ENCODE measurements around the gene FOLR1.

The FOLR1 gene

DNA sequence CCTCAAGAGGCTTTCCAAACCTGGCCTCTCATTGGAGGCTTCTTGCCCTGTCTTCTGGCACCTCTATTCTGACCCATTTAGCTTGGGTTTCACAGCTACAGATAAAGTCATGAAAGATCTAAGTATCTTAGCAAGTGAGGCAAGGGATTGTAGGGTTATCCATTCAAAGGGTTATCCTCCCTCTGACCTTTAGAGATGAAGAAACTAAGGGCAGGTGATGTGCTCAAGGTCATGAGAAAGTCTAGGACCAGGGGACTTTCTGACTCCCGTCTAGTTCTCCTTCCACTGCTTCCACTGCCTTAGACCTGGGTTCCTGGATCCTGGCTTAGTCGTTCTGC is 44.8 kb downstream of the FOLR1 start:
- no peak for DNase-seq

DNA sequence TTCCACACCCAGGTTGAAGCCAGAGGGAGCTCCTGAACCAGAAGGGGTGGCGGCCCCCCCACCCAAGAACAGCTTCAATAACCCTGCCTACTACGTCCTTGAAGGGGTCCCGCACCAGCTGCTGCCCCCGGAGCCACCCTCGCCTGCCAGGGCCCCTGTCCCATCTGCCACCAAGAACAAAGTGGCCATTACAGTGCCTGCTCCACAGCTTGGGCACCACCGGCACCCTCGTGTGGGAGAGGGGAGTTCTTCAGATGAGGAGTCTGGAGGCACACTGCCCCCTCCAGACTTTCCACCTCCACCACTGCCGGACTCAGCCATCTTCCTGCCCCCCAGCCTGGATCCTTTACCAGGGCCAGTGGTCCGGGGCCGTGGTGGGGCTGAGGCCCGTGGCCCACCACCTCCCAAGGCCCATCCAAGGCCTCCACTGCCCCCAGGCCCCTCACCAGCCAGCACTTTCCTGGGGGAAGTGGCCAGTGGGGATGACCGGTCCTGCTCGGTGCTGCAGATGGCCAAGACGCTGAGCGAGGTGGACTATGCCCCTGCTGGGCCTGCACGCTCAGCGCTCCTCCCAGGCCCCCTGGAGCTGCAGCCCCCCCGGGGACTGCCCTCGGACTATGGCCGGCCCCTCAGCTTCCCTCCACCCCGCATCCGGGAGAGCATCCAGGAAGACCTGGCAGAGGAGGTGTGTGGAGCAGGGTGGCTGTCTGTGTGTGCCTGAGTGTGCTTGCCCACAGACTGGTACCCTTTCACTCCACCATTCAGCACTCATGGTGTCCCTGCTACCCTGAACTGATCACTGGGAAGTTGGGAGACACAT is 45.4 kb downstream of the FOLR1 start:
- no peak for DNase-seq

DNA sequence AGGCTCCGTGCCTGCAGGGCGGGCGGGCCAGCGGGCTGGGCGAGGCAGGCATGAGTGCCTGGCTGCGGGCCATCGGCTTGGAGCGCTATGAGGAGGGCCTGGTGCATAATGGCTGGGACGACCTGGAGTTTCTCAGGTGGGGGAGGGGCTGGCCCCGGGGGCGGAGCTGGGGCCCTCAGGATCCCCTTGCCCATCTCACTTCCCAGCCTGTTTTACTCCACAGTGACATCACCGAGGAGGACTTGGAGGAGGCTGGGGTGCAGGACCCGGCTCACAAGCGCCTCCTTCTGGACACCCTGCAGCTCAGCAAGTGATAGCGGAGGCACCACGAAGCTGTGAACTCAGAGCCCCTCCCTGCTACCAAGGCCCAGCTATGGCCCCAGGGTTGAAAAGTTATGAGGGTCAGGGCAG is 46.1 kb downstream of the FOLR1 start:
- no peak for DNase-seq

DNA sequence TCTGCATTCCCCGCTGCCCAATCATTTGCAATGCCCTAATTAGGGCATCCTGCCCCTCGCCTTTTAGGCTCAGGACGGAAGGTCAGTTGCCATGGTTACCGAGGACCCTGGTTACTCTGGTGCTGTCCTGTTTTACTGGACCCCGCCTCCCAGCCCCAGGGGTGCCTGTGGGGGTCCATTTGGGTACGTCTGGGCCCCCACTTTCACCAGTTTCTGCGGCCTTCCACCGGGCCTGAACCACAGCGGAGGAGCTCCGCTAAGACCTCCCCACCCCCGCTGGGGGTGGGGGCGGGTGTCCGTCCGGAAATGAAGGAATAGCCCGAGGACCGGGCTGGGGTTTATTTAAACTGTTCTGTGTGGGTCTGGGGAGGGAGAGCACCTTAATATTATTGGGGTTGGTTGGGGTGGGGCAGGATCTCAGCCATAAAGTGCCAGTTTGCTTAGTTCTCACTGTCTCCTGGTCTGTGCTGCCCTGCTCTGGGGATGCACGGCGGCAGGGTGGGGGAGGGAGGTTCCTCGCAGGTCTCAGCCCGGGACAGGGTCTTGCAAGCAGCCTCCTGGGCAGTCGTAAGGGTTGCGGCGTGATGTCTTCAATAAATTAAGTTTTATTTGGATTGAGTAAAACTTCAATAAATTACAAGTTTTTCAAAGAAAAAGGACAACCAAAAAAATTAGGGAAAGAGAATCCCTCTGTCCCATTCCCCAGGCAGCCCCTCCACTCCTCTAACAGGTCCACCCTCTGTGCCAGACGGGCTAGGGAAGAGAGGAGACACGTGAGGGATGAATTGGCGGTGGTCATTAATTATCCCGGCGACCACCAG is 46.8 kb downstream of the FOLR1 start:
- DNase-seq: no peak

DNA sequence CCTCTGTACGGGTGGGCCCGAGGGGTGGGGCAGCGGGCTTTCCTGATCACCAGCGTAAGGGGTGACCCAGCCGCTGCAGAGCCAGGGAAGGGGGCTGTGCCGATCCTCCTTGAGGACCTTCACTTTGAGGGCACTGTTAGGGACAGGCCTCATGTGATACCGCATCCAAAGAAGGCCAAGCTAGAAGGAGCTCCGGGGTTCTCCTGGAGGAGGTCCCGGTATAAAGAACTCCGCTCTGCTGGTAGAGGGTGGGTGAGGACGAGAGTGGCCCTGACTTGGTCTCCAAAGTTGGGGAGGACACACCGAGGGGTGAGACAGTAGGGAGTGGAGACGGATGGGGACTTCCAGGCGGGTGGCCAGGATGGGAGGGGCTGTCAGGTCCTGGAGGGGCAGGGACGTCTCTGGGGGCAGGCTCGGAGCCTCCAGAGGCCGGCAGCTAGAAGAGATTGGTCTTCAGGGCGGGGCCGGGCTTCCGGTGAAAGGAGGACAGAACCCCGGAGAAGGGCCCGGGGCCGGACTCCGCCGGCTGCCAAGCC is 47.4 kb downstream of the FOLR1 start:
- DNase-seq: no peak

DNA sequence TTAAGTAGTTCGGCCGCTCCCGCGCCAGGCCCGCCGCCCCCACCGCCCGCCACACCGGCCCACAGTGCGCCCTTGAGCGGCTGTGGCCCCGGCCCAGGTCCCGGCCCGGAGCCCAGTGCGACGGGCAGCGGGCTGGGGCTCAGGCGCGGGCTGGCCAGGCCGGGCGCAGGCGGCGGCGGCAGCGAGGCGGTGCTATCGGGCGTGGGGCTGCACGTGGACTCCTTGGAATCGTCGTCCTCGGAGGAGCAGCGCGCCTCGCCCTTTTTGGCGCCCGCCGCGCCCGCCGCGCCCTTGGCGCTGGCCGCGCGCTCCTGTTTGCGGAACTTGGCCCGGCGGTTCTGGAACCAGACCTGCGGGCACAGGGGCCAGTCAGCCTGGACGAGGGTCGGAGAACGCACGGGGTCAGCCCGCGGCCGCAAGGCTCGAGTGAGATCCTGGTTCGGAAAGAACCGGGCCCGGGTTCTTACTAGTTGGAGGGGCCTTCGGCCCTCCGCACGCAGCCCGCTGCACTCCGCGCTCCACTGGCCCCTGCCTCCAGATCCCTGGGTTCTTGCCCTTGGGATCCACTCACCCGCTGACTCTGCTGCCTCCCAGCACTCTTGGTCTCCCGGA is 48.0 kb downstream of the FOLR1 start:
- DNase-seq: no peak

DNA sequence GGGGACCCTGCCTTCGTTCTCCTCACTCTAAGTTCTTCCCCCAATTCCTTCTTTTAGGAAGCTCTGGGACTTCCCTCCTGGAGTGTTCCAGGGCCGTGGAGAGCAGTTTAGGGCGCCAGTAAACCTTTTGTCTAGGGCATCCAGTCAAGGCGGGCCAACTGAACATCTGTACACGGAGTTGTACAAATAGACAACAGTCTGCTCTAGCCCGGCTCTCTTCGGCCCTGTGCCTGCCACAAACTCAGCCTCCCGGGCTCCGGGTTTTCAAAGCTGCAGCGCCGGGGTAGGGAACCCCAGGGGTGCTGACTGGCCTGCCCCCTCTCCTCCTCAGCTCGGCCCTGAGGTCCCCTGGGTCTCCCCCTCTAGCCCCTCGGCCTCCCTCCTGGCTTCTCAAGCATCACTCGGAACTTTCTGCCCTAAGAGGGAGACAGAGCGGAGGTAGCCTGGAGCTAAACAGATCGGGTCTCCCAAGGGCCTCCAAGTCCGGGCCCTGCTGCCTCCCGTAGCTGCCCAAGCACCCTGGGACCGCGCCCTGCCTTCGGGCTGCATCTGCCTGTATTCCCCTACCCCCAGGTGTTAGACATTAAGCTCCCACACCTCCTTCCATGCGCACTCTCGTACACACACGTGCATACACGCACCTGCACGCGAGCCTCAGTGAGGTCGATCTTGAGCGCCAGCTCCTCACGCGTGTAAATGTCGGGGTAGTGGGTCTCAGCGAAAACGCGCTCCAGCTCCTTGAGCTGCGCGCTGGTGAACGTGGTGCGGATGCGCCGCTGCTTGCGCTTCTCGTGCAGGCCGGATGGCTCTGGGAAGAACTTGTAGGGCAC is 48.7 kb downstream of the FOLR1 start:
- no peak for DNase-seq

DNA sequence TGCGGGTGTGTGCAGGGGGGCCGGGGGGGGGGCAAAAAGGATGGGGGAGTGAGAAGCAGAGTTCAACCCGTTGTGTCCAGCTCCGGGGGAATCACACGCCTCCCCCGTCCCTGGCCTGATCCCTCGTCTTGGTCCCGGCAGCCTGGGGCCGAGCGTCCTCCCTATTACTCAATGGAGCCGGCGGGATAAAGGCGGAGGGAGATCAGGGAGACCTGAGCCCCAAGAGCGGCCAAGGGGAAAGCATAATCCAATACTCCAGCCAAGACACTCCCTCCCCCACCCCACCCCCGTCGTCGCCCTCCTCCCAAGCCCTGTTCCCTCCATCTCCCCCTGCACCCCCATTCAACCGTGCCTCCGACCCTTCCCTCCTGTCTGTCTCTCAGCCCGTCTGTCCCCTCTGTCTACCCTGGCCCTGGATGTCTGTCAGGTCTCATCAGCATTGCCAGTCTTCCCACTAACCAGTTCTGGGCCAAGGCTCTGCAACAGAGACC is 49.4 kb downstream of the FOLR1 start:
- DNase-seq: no peak

DNA sequence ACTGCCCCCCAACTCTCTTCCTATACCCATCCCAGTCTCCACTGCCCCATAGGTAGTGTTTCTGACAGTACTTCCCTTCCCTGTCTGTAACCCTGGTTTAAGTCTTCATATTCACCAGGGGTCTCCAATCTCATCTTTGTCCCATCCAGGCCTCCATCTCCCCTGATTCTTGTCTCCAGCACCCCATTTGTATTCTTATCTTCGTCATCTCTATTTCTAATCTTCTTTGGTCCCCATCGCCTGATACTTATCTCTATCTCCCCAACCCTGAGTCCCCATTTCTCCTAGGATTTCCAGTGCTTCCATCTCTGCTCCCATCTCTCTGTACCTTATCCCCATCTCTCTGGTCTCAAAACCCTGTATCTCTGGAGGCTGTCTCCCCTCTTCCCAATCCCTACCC is 50.2 kb downstream of the FOLR1 start:
- DNase-seq: no peak

DNA sequence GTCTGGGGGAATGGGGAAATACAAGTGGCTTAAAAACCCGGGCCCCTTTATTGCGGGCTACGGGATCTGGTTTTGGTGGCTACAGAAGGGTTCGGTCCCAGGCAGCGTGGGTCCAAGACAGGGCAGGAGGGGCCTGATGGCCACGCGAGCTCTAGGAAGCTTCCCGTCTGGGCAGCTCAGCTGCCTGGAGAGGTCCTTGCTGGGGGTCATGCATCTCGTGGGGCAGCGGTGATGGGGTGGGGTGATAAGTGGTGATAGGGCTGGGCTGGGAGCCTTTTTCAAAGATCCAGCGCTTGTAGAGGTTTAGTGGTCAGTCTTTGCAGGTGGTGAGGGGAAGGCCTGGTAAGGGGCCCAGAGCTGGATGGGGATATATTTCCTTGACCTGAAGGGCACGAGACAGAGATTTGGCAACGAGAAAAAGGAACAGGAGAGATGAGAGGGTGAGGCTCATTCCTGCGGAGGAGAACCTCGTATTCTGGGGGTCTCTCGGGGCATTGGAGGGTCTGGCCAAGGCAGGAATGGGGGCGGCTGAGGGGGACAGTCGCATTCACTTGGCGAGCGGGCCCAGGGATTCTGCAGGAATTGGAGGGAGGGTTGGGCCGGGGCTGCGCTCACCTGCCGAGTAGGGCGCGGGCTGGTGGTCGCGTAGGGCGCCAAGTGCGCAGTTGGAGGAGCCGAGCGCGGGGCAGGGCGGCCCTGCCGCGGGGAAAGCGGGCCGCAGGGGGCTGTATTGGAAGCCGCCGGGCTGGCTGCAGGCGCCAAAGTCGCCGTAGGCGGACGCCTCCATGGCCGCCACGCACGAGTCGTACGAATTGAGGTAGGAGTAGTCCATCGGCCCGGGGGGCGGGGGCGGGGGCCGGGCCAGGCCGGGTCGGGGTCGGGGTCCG is 51.5 kb downstream of the FOLR1 start:
- DNase-seq: no peak

DNA sequence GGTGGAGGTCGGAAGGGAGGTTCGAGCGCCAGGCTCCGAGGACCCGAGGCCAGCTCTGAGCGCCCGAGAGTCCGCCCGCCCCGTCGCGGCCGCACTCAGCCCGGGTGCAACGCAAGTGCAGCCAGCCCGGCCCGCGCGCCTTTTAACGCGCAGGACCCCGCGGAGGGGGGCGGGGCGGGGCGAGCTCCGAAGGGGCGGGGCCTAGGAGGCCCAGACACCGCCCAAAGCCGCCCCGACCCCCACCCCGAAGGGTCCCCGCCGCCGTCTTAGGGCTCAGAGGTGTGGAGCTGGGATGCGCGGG is 52.1 kb downstream of the FOLR1 start, which contains the start of gene PHOX2A:
TSS of gene PHOX2A (minus strand) at position 117 of the 301 bp plus-strand sequence. CDS start 172 bp downstream, outside the sequence.
- DNase-seq: no peak

DNA sequence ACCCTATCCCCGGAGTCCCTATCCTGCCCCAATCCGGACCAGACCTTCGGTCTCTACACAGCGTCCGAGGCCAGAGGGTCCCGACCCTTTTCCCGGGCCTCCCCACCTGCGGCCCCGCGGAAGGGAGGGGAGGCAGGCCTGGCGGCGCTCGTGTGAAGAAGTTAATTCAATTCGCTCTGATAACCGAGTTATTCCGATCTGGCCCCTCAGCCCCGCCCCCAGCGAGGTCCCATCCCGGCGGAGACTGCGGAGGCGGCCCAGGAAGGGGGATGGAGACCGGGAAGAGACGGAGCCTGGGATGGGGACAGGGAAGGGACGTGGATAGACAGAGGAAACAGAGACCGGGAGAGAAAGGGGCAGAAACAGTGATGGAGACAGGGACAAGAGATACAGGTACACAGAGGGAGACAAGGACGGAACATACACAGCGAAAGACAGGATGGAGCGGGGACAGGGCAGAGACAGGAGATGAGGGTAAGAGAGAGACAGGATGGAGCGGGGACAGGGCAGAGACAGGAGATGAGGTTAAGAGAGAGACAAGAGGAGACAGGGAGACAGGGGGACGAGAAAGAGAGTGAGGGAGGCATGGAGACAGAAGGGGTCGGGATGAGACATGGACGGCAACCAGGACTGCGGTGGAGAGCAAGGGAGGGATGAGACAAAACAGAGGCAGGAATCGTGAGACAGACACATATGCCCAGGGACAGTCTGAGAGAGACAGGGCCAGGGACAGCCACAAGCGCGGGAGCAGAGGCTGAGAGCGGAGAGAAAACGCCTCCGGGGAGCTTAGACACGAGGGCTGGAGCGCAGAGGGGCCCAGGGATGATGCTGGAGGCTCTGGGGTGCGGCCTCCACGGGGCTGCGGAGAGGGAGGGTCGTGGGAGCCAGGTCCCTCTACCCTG is 52.7 kb downstream of the FOLR1 start:
- no peak for DNase-seq

DNA sequence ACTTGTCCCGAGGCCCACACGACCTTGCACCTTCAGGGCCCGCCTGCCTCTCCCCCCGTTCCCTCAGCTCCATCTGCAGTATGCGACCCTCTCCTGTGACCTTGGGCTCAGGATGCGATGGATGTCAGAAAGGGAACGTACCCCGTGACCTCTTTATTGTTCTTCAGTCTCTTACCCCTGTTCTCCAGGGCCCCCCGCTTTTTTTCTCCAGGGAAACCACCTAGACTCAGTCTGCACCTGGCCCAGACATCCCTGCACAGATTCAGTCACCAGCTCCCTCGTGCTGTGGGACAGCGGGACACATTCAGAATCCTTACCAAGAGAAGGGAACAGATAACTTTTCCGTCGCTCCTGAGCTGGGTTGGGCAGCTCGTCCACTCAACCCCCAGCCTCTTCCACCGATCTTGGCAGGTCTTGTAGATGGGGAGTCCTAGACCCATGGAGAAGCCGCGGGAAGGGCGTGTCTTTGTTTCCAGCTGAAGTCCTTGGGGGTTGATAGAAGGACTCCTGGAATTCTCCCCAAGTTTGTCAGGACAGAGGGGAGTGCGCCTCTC is 53.4 kb downstream of the FOLR1 start:
- no peak for DNase-seq

All from activated CD4-positive, alpha-beta T cell treated with anti-CD3 and anti-CD28 coated beads for 1 hour (primary cell).